NCI-H774 (cell line): Measurements from ENCODE around the gene FAM174B.

Experiments
- DNase-seq: peaks from one replicate; lab custom pipeline; 2025; lab: John Stamatoyannopoulos, UW

FAM174B gene

DNA sequence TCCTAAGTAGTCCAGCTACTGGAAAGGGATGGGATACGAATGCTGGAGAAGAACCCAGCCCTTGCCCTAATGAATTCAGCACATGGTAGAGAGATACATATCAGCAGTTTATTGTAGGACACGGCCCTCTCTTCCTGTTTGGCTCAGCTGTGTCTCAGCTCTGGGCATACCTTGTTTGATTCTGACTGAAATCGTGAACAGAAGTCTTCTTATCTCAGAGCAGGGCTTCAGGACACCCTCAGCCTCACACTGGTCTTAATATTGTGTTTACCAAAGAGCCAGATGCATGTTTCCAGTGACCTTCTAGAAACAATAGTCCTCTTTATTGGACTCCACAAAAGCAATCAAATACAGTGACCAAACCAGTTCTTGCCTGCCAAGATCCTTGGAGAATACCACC, 54.7 kb downstream of the FAM174B start:
- DNase-seq: no peak

DNA sequence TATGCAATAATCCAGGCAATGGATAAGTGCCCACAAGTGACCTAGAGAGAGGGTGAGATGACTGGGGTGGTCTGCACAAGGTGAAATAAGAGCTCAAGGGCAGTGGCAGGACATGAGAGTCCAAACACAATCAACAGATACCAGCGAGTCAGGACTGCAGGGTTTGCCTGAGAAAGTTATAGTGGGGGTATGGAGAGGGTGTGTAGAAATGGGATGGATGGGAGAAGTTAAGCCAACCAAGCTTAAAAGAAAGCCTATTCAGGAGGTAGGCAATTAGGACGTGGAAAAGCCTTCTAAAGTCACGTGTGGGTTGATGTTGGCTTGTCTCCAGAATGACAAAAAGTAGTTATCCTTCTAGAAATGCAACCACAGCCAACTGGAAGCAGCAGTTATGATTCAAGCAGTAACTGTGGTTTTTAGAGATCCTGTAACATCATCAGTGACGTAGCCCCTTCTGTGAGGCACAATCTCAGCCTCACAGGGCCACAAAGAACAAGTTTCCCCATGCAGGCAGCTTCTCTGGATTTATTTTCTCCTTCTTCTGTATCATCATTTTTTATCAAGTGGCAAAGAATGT, 56.1 kb downstream of the FAM174B start:
- no peak for DNase-seq

DNA sequence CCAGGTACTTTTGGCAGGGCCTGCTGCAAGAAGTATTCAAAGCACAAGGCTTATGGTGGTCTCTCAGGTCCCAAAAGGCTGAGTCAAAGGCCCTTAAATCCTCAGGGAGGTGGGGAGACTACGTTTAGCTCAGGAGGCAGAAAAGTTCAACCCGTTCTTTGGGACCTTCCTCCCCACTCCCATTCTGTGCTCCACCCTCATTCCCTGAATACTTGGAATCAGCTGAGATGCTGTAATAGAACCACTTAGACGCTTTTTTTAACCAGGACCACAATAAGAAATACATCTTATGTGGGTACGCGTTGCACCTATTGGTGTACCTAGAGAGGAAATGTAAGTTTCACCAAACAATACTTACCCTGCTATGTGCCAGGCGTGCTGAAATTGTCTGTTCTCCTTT, 58.0 kb downstream of the FAM174B start:
- DNase-seq: no peak

DNA sequence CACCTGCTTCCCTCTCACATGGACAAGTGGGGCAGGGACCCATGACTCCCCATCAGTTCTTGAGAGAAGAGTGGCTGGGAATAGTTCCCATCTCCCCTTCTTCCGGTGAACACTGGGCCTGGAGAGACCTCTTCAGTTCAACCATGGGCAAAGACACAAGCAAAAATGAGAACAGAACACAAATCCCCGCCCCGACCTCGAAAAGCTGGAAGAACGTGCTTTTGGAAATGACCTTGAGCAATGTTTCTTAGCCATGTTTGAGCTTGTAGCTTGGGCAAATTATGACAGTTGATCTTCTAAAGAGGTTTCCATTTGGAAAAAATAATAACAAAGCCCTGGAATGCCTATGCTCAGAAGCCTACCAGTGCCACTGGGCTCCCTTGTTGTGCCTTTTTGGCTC, 59.0 kb downstream of the FAM174B start:
- DNase-seq: no peak

DNA sequence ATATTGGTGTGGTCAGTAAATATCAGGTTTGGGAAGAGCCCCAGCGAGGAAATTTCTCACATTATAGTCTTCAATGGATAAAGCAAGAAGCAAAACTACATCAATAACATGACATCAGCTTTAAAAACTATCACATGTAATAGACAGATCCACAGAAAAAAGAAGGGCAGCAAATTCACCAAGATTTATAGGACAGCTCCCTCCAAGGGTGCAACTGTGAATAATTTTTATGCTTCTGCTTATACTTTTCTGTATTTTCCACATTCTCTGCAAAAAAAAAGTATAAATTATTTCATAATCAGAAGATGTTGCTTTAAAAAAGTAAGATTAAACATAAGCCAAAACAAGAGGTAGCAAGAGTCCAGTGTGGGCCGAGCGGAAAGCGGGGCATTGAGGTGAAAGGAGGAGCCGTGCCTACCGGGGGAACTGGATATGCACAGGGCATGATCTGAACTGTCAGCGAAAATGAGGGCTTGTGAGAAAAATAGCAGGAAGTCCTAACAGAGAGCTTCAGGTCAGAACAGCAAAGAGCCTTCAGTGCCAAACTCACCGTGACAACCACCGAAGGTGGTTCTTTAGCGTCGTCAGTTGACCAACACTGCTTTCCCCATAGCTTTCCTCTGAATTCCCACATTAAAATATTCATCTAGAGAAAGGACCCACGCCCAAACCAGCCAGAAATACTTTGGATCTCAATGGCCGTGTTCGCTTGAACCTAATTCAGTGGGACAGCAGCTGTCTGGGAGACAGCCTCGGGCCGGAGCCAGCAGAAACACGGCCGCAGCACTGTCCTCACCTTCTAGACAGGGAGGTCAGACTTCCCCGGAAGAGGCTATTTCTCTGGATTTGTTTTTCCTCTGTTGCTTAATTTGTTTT, 59.8 kb downstream of the FAM174B start:
- DNase-seq: no peak

DNA sequence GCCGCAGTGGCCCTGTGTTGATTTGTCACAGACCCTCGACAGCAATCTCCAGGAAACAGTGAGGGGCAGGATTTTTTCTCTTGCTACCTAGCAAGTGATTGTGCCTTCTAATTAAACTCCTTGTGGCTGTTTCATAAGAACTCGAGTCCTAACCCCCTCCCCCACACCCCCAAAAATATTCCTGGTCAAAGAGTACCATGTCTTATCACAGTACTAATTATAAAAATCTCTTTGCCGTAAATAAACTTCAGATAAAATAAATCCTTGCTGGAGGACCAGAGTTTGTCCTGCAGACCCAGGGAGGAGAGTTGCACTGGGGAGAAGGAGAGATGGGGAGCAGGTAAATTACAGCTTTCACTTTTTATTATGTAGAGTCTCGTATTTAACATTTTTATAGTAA, 64.3 kb downstream of the FAM174B start:
- no peak for DNase-seq

DNA sequence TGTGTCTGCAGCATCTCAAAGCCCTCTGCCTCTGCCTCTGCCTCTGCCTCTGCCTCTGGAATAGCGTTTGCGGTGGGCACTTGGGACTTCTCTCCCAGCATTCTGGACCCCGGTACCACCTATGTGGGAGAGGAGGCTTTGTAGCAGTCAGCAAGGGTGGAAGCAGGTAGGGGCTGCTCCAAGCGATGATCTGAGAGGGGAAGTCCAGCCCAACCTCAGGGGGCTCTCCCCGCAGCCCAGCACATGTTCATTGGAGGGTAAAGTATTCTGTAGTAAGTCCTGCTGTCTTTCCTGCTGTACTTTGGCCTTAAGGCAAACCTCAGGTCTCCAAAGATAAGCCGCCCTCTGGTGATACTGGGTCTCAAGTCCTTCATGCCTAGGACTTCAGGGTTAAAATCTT, 68.6 kb downstream of the FAM174B start:
- DNase-seq: no peak

DNA sequence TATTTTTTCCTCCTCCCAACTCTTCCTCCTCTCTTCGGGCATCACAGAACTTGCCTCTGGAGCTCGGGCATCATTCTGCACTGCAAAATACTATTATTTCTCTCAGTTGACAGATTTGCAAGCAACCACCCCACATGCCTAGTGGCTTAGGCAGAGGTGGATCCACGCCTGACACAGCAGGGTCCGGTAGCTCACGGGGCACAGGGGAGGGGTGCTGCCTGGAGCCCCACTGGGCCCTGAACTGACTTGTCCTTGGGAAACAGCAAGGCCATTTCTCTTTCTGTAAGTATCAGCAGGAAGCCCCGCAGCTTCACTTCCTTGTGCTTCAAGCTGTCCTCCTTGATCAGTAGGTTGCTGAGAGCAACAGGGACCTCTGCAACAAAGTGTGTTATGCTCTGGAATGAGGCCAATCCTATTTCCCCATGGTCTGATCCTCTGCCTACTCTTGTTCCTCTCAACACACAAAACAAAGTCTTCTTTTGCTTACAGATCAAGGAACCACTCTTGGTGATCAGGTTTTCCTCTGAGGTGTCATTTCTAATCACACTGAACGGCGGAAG, 69.1 kb downstream of the FAM174B start:
- no peak for DNase-seq

DNA sequence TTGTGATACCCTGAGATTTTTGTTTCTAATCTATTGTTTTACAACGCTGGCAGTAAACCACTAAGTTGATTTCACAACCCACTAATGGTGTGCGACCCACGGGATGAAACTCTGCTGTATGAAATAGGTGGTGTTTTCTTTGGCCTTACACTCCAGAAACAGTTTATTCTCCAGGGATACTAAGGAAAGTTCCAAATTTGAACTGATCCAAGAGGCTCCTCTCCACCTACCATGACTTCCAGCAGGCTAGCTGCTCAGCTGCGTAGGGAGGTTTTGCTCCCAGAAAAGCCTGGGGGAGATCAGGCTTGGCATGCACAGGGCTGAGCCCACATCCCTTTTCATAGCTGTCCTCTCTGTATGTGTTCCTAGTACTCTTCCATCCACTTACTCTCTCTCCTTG, 71.5 kb downstream of the FAM174B start:
- no peak for DNase-seq

DNA sequence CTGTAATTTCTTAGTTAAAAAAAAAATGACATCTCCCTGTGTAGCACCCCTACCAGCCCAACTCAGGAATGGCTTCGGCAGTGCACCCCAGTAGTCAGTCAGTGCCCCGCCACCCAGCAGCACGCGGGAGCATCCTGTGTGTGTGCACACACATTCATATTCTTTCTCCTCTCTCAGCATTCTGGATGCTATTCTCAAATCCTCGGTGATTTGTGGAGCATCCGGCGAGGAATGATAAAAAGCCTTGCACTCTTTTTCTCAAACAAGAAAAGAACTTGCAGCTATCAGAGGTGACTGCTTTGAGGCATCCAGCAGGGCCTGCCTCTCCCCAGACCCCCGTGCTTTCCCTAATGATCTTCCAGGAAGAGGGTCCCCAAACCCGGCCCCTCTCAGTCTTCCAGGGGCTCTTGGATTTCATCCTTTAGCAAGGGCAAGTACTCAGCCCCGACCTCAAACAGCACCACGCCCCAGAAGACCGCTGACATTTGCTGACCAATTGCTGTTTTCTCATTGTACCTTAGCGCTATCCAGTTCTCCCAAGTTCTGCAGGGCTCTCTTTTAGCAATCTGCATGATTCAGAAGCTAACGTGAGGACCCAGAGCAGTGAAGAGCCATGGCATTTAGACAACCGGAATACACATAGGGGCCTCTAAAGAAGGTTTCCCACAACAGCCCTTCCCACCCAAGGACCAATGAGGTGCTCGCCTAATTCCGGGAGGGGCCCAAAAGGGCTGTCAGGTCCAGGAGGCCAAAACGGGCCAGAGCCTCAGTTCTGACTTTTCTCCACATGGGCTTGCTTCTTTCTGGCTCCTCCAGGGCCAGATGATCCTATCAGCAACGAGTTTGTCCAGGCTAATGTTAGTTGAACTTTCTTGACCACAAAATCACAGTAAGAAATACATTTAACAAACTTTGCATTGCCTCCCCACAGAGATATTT, 72.2 kb downstream of the FAM174B start:
- DNase-seq: no peak

DNA sequence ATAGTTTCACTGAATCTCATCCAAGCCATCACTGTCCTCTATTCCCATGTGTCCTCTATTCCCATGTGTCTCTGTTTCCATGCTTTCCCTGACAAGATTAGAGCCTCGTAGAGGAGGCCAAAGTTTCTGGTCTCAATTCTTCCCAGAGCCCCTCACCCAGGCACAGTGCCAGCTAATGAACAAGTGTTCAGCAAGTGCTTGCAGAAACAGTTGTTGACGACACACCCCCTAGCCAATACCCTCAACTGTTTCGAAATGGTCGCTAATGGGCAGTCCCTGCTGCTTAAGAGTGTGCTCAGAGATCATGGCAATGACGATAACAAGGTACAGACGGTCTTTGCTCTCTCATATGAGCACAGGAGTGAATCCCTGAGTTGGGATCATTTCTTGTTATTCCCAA, 73.4 kb downstream of the FAM174B start:
- no peak for DNase-seq

DNA sequence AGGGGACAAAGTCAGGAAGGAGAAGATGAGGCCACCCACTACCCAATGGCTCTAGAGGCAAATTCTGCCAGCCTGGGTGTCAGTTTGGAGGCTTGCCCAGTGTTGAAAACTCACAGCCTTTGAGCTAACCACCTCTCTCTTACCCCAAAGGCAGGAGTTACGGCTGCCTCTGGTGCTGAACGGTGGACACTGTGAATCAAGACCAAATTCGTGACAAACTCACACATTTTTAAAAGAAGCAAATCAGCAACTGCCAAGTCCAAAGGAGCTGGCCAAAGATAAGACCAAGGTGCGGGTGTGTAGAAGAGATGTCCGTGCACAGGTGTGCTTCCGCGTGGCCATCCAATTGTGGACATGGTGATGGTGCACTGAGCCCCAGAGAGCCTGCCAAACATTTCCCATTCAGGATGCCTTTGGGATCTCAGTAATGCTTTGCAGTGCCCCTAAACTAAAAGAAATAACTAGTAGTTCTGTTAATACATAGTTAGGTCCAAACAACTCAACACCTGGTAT, 74.6 kb downstream of the FAM174B start:
- DNase-seq: no peak

DNA sequence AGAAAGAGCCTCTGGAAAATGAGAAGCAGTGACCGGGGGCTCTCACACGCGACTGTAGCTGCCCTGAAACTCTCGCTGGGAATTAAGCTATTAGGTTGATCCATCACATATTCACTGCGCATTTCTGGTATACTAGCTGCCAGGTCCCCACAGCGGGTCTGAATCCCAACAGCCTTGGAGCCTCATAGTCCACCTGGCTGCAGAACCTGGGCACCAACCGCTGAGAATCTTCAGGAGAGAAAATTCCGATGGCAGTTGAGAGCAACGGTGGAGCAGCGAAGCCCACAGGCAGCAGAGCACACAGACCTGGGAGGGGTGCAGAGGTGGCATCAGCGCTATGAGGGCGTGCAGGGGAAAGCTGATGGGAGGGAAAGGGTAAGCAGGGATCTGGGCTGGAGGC, 75.1 kb downstream of the FAM174B start:
- DNase-seq: no peak

DNA sequence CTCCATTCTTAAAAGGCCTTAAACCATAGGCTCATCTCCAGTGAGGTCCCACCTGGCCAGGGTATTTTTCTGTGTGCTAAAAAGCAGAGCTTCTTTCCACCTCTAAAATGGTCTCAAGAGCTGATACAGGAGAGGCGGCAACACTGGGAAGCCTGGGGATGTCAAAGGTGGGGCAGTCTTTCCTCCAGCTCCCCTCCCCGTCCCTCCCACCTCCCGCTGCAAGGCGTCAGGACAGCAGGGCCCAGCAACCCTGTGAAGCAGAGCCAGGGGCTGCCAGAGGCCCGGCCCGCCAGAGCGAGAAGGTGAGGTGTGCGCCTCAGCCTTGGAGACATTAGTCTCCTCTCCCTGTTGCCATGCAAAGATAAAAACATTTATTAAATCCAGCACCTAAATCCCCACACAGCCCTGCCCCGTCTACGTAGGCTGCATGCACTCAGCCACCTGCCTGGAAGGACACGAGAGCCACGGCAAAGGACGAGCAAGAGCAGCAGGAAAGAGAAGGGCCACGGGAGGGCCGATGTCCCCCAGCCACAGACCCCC, 75.6 kb downstream of the FAM174B start:
- DNase-seq: no peak

DNA sequence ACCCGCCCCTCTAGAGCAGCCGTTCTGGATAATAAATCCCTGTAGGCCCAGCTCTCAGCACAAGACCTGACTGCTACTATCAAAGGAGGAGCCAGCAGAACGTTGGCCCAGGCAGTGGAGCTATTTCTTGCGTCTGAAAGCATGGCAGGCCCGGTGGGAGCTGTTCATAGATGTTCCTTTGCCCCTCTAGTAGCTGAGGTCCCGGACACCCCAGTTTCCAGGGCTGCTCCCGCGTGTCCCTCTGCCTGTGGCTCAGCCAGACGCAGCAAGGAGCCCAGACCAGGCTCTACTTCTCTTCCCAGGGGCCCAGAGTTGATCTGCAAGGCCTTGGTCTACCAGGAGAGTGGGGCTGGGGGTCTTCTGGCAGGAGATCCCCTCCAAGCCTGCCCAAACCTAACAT, 76.1 kb downstream of the FAM174B start:
- DNase-seq: no peak

DNA sequence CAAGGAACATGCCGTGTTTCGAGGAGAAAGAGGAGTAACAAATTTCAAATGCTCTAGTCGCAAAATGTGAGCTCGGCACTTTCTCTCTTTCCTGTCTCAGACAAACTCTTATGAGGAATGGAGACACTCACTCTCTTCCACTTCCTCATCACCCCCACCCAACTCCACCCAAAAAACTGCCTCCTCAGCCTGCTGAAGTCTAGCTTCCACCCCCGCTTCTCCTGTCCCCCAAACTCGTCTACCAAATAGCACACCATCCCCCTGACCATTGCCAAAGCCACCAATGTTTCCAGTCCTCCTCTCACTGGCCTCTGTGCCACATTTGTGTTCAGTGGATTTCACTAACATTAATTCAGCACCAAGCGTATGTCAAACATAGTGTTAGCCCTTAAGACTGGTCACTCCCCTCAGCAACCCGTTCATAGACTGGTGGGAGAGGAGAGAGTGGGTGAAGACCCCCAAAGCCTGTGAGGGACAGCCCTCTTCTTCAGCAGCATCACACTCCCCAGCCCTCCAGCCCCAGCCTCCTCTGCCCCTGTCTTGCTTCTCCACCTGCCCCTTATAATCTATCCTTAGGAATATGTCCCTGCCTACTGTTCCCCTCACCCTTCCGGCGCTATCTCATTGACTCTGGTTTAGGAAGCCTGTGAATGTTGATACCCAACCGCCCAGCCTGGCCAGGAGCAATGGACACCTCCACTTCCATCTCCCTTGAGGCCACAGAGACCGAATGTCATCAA, 77.3 kb downstream of the FAM174B start:
- DNase-seq: no peak

DNA sequence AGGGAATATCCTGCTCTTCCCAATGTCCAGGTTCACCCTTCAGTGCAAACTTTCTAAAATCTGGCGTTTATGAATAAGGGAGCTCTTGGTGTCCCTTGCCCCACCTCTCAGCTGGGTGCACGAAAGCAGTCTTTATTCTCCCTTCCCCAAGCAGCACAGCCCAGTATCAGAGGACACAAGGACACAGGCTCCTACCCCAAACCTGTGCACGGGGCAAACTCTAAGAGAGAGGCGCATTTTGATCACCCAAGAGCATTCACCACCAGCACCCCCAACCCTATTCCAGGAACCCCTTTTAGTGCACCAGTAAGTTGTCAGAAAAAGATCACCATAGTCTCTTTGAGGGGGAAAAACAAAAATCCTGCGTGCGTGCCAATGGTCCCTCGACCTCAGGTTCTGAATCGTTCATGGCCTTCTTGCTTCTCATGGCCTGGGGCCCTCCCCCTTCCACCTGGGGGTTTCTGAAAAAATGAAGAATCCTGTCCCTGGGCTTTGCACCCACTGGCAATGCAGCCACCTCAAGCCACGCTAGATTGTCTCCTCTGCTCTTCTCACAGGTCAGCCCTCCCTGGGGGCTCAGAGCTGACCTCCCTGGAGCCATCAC, 78.9 kb downstream of the FAM174B start:
- no peak for DNase-seq

DNA sequence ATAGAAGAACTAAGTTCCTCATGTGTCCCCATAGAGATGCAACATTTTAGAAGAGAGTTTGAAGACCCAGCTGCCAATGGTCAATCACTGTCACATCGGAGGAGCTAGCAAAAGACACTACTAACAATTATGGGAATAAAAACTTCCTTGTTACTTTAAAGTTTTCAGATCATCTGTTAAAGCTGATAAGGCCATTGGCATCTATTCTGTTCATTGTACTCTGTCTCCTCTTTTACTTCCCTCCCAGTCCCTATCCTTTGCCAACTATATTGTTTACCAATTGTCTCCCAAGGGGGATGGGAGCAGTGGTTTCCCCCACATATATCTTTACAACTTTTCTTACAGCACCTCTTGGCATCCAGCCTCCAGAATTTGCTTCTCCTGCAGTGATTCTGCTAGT, 81.0 kb downstream of the FAM174B start:
- no peak for DNase-seq

DNA sequence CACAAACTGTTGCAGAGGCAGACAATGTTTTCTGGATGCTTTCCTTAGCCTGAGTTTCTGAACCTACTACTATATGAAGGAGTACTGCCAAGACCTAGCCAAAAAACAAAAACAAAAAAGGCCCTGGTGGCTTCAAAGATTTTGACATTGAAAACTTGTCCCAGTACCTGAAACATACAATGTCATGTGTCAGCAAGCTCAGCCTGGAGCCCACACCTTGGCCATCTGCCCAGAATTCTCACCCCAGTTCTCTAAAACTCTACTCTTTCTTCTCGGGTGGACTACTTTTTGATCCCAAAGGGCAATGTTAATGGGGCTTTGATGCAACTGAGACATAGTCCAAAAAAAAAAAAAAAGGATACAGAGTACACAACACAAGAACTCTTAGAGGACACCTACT, 81.4 kb downstream of the FAM174B start:
- DNase-seq: no peak

DNA sequence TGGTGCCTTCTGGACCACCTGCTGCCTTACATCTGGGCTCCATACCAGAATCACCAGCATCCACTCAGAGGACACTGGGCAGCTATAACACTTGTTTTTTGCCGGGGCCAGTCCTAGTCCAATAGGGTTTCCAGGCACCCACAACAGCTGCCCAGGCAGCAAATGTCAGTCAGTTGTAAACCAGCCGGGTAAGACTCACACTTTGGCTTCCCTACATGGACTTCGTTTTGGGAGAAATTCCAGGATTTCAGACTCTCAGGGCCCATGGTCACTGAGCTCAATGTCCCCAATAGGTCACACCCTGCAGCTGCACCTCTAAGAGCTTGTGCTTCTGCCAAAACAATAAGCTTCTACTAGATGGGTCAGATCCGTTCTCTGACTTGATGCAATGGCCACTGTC, 83.8 kb downstream of the FAM174B start:
- DNase-seq: no peak

DNA sequence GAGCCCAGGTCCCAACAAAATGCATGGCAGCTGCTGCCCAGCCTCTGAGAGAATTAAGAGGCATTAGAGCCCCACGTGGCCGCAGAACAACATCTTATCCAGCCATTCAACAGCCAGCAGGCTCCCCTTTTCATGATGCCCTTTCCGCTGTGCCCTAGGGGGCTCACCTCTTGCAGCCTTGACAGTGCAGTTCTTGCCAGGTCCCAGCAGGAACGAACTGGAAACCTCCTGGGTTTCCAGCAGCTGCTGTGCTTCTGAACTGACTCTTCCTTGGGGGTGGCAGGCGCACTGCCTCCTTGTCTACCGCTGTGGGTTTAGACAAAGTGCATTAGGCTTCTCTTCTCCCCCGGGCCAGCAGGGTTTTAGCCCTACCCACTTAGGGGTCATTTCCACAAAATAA, 85.2 kb downstream of the FAM174B start:
- no peak for DNase-seq
